ENCODE data around the gene QRICH1.

- no peak for TF ChIP-seq NFYB (IDR thresholded peaks at IDR 0.05; ENCODE audit: insufficient read depth, low read depth, low read length)
- TF ChIP-seq FOS (IDR thresholded peaks at IDR 0.05; ENCODE audit: borderline replicate concordance, extremely low read depth, insufficient read length) = no peak
- TF ChIP-seq CTCF (IDR thresholded peaks at IDR 0.05 in 2 of 3, conservative IDR thresholded peaks at IDR 0.05 in 1 of 3; ENCODE audit: control insufficient read depth in 2 of 3, extremely low read depth in 1 of 3, insufficient read depth in 1 of 3, low read depth in 3 of 3, low read length in 3 of 3) = no peak
- no peak for TF ChIP-seq E4F1 (IDR thresholded peaks at IDR 0.05; ENCODE audit: borderline replicate concordance, partially characterized antibody)
- no peak for TF ChIP-seq ZBTB40 (IDR thresholded peaks at IDR 0.05; ENCODE audit: borderline replicate concordance)
- TF ChIP-seq REST (IDR thresholded peaks at IDR 0.05; ENCODE audit: low read depth, low read length) = no peak
- no peak for TF ChIP-seq ZNF274 (IDR thresholded peaks at IDR 0.05; ENCODE audit: insufficient read depth, insufficient read length)
Observed at GRCh38 chr3:49135499-49135898, 41.6 kb upstream of the QRICH1 start.
